OCI-LY3 (cell line): Measurements from ENCODE around the gene SH3PXD2A.
"Not testable (repeated sequence)": the region's sequence is repeated elsewhere in the genome, so short reads cannot be mapped to it uniquely, and the experiment has no call there.

Experiments
- CTCF ChIP-seq: fragments of 200-600, 300-600 bp; sonication (generic); IDR thresholded peaks from 2 replicates; pipeline ENCODE4 v1.5.1; 2014; ENCODE audit warnings: antibody characterized with exemption, low read length, low read depth
- EZH2phosphoT487 ChIP-seq: fragments of 200-600 bp; shearing (Covaris generic); IDR thresholded peaks from 2 replicates; pipeline ENCODE4 v1.6.1; 2018; ENCODE audit warnings: antibody characterized with exemption, mixed run types, low read depth

GRCh38 chr10:103731026-103731425, 124.3 kb downstream of the SH3PXD2A start:
- TF ChIP-seq EZH2phosphoT487, CTCF: not testable (repeated sequence)
